Sigmoid colon (tissue), 4 donors: Measurements from ENCODE around the gene SLC25A45.

Experiments used
- CTCF ChIP-seq, 4 experiments: fragments of 450-650 bp in 3 of 4; fragments of 200-600 bp in 1 of 4; IDR thresholded peaks; one replicate each; pipeline ENCODE4 v1.5.1; 2016 to 2019; ENCODE audit warnings: antibody characterized with exemption in 4 of 4, mild to moderate bottlenecking in 3 of 4, moderate library complexity in 2 of 4
- POLR2AphosphoS5 ChIP-seq, 4 donors: sonication (generic); formaldehyde crosslinking; IDR thresholded peaks; one replicate each; pipeline ENCODE4 v1.6.1; 2017; ENCODE audit warnings: antibody characterized with exemption in 4 of 4

- TF ChIP-seq CTCF (IDR thresholded peaks at IDR 0.05) (no peak), POLR2AphosphoS5 (IDR thresholded peaks at IDR 0.05) (no peak)
Observed at GRCh38 chr11:65383778-65384177, 1.3 kb upstream of the SLC25A45 start.
